Tibial nerve (tissue), 4 donors: Measurements from ENCODE around the gene PPP2R3A.

Experiments used
- EP300 ChIP-seq, 2 donors: sonication (generic); formaldehyde crosslinking; IDR thresholded peaks; one replicate each; pipeline ENCODE4 v1.6.1; 2017; ENCODE audit warnings: antibody characterized with exemption in 2 of 2, mild to moderate bottlenecking in 1 of 2
- POLR2A ChIP-seq, 2 donors: fragments of 450-650 bp; IDR thresholded peaks; one replicate each; pipeline ENCODE4 v1.6.1; 2017; ENCODE audit warnings: antibody characterized with exemption in 2 of 2, mild to moderate bottlenecking in 2 of 2, moderate library complexity in 2 of 2
- TF ChIP-seq, protein P1 (sequence below), 5 experiments: fragments of 200-600 bp in 3 of 5; fragments of 450-650 bp in 2 of 5; sonication (generic) in 3 of 5; IDR thresholded peaks; one replicate each; pipeline ENCODE4 v1.5.1; 2016 to 2019; ENCODE audit warnings: antibody characterized with exemption in 5 of 5, mild to moderate bottlenecking in 3 of 5, moderate library complexity in 2 of 5

DNA sequence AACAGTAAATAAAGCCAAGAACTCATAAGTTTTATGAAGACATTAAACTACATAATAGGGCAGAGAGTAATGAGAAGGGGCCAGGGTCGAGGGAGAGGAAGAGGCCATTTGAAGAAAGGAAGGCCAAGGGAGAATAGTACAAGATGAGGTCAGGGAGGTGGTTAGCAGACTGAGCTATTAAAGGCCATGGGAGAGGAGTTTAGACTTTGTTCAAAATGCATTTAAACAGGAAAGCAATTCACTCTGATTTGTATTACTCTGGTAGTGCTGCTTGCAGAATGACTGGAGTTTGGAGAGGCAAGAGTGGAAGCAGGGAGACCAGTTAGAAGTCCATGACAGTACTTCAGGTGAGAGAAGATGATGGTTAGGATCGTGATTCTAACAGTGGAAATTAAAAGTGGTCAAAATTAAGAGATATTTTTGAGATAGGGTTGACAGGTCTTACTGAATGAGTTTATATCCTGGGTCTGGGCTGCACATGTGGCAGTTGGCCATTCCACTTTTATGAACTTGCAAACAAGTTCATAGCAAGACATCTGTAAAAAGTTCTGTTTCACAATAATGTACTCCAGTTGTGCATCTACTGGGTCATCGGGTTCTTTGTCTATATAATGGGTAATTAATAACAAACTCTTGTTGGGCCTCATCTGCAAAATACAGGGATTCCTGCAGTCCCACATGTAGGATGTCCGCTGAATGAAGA, 16.3 kb downstream of the PPP2R3A start:
- TF ChIP-seq, protein P1, sequence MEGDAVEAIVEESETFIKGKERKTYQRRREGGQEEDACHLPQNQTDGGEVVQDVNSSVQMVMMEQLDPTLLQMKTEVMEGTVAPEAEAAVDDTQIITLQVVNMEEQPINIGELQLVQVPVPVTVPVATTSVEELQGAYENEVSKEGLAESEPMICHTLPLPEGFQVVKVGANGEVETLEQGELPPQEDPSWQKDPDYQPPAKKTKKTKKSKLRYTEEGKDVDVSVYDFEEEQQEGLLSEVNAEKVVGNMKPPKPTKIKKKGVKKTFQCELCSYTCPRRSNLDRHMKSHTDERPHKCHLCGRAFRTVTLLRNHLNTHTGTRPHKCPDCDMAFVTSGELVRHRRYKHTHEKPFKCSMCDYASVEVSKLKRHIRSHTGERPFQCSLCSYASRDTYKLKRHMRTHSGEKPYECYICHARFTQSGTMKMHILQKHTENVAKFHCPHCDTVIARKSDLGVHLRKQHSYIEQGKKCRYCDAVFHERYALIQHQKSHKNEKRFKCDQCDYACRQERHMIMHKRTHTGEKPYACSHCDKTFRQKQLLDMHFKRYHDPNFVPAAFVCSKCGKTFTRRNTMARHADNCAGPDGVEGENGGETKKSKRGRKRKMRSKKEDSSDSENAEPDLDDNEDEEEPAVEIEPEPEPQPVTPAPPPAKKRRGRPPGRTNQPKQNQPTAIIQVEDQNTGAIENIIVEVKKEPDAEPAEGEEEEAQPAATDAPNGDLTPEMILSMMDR (IDR thresholded peaks at IDR 0.05) = no peak
- TF ChIP-seq POLR2A (IDR thresholded peaks at IDR 0.05) = no peak
- no peak for TF ChIP-seq EP300 (IDR thresholded peaks at IDR 0.05)
